GM21360 (cell line): ENCODE measurements around the gene DNM3.

Experiments used
- ATAC-seq: cut with Tn5 transposase; IDR thresholded peaks from one replicate; pipeline ENCODE4 v1.9.1; 2021; ENCODE audit warnings: mild to moderate bottlenecking, moderate library complexity; ENCODE audit not compliant: unreplicated experiment

The DNM3 gene

DNA sequence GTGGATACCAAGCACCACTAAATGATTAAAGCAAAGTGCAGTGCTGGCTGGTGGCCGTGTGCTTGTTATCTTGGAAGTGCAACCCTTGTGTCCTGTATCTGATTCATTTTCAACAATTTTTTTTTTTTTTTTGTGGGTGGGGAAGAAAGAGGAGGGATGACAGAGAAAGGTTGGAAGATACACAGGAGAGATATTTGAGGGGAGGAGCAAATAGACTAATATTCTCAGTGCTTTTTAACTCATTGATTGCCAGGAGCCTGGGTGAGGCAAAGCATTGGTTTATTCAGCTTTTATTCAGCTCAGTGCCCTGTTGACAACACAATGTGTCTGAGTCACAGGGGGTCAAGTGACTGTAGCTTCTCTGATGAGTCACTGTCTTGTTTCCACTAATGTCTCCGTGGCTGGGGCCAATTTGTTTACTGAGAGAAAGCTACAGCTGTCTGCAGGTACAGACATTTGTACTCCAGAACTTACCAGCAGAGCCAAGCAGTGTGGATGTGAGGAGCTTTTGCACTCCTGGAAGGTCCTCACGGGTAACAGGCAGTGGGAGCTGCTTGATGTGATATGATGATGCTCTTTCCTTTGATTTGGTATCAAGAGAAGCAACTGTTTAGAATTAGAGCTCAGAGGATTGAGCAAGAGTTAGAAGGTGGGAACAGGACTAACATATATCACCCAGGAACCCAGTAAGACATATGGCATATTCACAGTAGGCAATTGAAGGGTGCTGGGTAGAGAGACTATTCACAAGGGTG lies 23.6 kb upstream of the DNM3 start:
- ATAC-seq: peak; percentile 79

DNA sequence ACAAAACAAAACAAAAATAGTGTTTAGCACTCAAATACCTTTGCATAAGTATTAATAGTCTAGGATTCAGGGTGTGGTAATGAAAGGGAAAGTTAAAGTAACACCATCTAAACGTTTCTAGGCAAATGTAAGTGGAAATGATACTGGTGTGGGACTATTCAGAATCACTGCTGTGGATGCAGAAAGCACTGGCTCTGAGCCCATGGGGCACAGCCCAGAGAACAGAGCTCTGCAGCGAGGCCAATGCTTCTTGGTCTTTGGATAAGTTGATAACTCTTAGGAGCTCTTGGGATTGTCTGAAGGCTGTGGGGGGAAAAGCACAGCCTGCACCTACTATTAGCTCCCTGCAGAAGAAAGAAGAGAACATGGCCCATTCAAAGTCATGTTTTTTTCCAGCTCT lies 21.4 kb upstream of the DNM3 start:
- ATAC-seq: no peak

DNA sequence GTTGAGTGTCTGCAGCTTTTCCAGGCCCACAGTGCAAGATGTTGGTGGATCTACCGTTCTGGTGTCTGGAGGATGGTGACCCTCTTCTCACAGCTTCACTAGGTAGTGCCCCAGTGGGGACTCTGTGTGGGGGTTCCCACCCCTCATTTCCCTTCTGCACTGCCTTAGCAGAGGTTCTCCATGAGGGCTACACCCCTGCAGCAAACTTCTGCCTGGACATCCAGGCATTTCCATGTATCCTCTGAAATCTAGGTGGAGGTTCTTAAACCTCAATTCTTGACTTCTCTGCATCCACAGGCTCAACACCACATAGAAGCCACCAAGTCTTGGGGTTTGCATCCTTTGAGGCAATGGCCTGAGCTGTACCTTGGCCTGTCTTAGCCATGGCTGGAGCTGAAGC lies 14.3 kb upstream of the DNM3 start:
- no peak for ATAC-seq

DNA sequence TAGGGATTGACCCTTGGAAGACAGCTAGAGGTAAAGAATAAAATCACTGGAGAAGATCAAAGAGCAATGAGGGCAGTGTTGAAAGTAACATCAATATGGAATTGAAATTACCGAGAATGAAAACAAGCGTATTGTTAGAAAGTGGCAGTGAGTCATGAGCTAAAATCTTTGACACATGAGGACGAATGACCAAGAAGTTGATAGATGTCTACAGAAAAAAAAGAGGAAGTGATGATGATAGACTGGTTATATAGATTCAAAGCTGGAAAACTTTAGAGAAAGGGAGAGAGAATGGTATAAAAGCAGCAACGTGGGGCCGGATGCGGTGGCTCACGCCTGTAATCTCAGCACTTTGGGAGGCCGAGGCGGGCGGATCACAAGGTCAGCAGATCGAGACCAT lies 12.5 kb upstream of the DNM3 start:
- ATAC-seq: no peak

DNA sequence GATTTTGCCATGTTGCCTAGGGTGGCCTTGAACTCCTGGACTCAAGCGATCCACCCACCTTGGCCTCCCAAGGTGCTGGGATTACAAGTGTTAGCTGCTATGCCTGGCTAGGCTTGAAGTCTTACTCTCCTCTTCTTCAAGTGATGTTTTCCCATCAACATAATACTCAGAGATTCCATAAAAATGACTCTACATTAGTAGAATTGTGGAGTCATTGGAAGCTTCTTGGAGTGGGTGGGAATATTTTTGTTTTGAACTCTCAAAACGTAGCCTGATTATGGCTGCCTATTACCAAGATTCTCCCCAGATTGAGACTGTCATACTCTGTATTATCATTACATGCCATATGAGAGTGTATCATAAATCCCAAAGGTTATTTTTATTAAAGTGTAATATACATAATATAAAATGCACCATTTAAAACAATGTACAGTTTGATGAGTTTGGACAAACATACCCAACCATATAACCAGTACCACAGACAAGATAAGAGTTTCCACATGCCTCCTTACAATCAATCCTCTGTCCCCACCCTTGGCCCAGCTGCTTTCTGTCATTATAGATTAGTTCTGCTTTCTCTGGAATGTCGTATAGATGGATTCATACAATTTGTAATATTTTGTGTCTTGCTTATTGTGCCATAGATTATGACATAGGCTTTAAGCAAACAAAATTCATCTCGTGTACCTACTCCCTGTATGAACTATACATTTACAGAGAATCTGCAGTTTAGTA lies 8.0 kb upstream of the DNM3 start:
- no peak for ATAC-seq

DNA sequence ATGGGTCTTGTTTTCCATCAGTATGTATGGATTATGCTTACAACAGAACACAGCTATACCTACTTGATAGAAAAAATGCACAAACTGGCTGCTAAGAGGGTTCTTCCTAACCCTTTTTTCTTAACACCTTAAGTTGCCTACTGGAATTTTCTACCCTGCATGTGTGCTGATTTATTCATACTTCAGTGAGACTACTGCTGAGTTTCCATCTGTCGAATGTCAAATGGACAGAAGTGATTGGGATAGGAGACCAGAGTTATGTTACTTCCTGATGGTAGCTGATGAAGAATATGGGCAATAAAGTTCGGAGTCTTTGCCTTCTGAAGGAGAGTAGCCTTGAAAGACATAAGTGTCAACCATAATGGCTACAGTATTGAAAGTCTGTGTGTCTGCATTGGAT lies 6.5 kb upstream of the DNM3 start:
- no peak for ATAC-seq

DNA sequence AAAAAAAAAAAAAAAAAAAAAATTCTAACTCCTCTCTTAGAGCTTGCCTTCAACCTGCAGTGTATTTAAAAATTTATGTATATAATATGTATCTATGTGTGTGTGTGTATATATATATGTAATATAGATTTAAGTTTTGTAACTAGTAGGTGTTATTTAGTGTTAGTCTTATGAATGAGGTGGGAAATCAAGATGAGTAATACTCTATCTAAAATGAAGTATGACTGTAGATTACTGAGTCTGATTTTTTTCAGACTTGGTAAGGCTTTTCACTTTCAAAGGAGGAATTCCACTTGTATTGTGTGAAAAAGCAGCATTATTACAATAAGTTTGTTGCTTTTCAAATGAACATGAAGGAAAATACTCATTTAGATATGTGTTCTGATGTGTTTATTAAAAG lies 5.4 kb upstream of the DNM3 start:
- ATAC-seq: no peak

DNA sequence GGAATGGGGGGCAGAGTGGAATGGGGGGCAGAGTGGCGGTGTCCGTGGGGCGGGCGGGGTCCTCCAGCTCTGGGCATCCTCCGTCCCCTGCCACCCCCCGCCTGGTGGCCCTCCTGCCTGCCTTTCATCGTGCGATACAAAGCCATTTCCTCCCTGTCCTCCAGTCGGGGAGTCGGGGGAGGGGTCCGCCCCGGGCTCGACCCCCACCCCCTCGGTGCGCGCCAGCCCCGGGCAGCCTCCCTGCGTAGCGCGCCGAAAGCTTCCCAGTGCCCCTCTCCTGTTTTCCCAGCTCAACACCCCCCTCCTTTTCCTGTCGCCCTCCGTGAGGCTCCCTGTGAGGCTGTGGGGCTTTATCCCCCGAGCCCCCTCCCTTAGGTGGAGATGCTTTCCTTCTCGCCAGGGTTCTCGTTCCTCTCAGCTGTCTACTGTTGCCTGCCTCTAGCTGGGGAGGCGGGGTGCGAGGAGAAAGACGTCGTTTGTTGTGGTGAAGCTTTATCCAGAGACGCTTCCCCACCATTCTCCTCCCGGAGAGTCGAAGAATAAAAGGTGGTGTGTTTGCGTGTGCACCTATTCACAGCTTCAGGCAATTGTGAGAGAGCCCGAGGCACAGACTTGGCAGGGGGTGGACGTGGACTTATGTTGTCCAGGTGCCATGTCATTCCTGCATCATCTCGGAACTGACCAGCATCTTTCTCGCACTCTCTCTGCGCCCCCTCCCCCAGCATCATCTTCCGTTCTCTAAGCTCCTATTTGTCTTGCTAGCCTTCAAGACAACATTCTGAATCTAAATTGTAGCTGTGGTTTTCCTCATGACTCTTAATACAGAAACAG lies 848 bp downstream of the DNM3 start:
- ATAC-seq: no peak

DNA sequence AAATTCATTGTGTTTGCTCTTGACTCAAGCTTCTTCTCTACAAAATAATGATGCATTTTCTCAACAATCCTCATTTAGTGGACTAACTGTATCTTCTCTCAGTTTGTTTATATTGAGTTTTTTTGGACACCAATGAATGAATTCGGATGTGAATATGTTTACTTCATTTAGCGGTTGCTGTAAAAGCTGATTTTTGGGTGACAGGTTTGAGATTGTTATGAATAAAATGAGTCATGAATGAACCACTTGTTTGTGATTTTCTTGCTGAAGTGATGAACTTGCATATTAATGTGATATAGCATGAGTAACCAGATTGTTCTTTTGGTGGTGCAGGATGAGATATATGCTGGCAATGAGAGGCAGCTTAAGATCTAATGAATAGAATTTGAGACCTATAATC lies 3.1 kb downstream of the DNM3 start:
- ATAC-seq: no peak

DNA sequence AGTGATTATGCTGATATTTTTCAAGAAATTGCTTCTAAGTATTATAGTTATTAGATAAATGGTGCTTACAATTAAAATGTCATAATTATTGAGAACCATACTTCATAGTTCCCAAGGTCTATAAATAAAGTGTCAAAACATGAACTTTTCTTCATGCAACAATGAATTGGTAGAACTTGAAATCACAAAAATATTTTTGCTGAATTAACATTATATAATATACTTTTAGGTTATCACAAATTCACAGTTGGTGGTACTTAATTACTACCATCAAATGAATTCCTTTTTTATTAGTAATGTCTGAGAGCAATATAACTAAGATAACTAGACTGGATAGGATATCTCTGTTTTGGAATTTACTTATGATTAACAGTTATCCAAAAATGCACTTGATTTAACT lies 4.7 kb downstream of the DNM3 start:
- ATAC-seq: no peak

DNA sequence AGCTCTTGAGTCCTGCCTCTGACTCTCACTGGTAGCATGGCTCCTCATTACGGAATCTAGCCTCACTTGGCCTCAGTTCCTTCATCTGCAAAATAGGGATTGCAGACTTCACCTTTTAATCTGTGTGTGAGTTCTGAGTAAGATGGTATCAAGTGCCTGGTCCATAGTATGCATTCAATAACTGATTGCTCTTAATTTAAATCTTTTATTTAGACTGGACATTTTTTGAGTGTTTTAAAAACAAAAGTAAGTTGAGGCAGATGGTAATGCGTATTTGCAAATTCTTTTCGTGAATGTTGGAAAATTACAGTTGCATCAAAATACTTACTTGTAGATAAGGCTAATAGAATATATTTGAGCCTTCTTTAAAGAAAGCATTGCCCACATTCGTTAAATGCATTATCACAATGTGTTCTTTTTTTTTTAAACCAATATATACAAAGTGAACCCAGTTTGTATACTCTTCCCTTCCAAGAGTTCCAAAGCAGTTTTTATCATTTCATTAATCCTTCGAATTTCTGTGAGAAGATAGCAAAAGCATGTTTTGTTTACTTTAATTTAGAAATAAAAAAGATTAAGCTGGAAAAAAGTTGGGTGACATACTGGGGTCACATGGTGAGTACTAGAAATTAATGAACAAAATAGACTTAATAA lies 8.1 kb downstream of the DNM3 start:
- ATAC-seq: no peak

DNA sequence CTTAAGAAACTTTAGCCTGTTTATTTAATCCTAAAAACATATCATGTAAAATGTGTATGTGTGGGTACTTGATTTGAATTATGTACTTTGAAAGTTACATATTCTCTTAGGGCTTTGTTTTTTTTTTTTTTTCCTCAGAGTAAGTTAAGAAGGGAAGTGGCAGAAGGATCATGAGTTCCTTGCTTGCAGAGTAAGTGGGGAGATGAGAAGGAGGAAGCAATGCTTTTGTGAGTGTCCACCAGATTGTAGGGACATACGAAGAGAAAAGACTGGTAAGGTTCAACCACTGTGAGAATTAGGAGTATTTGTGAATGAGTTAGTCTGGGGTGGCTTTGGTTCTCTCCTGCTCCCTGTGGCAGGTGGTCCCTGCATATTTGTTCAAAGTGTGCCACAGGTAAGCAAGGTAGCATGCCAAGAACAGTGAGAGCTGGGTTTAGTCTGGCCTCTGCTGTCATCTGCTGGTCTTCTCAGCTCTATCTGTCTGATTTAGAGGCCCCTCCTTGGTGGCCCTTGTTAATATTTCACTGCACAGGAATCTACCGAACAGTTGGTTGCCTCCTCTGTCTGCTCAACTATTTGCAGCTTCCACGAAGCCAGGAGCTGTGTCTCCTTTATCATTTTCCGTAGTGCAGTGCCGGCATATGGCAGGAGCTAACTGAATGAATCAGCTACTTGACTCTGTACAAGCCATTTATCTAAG lies 9.5 kb downstream of the DNM3 start:
- no peak for ATAC-seq

DNA sequence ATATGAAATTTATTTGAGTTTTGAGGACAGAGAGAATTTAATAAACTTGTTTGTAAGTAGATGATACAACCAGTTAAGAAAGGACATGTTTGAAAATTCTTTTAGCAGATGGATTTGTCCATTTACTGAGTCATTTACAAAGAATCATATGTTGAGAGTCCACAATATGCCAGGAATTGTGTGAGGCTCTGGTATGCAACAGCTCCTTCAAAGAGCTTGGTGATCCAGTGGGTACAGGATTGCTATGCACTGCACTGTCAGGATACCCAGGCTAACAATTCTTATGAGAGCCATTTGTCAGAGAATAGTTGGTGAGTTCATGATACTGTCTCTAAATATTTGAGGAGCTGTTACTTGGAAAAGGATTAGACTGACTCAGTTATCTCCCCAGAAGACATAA lies 11.0 kb downstream of the DNM3 start:
- ATAC-seq: no peak

DNA sequence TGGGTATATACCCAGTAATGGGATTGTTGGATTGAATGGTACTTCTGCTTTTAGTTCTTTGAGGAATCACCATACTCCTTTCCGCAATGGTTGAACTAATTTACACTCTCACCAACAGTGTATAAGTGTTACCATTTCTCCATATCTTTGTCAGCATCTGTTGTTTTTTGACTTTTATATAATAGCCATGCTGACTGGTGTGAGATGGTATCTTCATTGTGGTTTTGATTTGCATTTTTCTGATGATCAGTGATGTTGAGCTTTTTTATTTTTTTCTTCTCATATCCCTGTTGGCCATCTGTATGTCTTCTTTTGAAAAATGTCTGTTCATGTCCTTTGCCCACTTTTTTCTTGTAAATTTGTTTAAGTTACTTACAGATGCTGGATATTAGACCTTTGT lies 14.1 kb downstream of the DNM3 start:
- no peak for ATAC-seq

DNA sequence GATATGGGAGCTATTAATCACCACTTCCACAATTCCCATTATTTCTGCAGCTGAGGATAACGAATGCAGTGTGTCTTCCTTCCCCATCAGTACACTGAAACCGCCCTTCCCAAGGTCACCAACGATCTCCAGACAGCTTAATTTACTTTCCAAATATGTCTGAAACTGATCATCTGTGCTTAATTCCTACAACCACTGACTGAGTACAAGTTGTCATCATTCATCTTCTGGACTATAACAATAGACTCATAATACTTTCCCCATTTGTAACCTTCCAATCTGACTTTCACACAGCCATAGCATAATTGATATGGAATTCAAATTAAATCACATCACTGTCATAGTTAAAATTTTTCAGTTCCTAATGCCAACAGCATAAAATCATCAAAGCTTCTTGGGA lies 17.4 kb downstream of the DNM3 start:
- no peak for ATAC-seq

DNA sequence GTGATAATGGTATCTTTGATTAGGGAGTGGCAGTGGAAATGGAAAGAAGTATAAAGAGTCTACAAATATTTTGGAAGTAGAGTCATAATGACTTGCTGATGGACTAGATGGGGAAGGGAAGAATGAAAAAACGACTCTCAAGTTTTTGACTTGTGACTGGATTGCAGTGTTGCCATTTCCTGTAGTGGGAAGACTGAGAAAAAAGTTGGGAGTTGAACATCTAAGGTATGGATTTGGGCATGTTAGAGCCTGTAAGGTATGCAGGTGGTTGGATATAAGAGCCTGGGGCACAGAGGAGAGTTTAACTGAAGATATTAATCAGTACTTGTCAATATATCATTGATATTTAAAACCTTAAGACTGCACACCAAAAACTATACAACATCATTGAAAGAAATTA lies 19.4 kb downstream of the DNM3 start:
- ATAC-seq: no peak

DNA sequence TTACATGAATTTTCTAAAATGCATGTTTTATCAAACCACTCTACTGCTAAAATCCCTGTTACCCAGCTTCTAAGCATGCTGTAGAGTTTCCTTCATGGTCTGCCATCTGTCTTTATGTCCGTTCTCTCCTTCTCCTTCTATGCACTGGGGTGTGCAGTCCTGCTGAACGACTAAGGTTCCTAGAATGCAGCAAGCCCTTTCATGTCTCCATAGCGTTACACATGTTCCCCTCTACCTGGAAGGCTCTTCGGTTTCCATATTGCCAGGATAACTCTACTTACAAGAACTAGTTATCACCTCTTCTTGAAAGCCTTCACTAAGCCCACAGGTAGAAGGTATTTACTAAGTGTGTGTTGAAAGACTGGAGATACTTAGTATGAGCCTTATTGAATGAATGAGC lies 22.2 kb downstream of the DNM3 start:
- no peak for ATAC-seq

DNA sequence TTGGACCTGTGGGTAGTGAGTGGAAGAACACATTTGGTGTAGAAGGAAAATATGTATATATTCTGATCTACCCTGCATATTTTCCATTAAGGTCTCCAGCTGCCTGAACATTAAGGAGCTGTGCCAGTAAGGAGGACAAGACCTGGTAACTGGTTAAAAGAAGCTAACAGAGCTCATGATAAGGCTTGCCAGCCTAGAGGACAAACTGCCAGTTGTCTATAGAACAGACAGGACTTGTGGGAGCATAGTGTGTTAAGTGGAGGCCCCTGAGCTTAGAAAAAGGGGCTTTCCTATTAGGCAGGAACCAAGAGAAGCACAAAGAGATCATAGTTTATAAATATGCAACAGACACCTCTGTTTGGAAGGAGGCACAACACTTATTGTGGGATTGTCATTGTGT lies 23.0 kb downstream of the DNM3 start:
- no peak for ATAC-seq

DNA sequence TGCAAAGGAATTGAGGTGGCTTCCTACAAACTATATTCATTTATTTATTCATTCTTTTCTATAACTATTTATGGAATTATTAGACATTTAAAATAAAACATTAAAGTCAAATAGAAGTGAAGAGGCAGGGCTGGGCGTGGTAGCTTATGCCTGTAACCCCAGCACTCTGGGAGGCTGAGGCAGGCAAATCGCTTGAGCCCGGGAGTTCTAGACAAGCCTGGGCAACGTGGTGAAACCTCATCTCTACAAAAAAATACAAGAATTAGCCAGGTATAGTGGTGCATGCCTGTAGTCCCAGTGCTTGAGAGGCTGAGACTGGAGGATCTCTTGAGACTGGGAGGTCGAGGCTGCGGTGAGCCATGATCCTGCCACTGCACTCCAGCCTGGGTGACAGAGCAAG lies 23.8 kb downstream of the DNM3 start:
- ATAC-seq: no peak

DNA sequence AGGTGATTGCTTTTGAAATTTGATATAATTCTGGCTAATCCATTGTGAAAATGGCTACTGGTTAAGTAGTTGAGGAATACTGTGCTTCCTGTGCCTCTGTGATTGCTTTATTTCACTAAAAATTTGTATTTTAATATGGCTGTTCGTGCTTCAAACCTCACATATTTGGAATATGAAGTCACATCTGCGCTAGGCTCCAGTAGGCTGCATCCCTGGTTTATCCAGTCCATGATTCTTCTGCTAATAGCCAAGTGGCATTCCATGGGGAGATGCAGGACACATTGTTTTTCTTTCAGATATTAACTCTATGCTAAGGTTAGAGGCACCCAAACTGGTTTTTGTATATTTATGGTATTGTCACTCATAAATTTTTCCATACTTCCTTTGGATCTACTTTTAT lies 25.9 kb downstream of the DNM3 start:
- ATAC-seq: no peak
